HG02642 (cell line): ENCODE data around the gene CAPN7.
"Not testable (repeated sequence)": the region's sequence is repeated elsewhere in the genome, so short reads cannot be mapped to it uniquely, and the experiment has no call there.

Experiments
- ATAC-seq: cut with Tn5 transposase; IDR thresholded peaks from one replicate; pipeline ENCODE4 v1.9.1; 2021; ENCODE audit warnings: mild to moderate bottlenecking; ENCODE audit not compliant: unreplicated experiment, poor library complexity

The CAPN7 gene

GRCh38 chr3:15205934-15206661 is at the start of gene CAPN7:
Gene CAPN7, plus strand, starts transcription at chr3:15206246. Its CDS starts 250 bp downstream, at chr3:15206496.
- peak; percentile 94 for ATAC-seq

GRCh38 chr3:15157441-15157840 is 48.6 kb upstream of the CAPN7 start:
- ATAC-seq = no peak

- ATAC-seq = no peak
Observed at GRCh38 chr3:15159501-15160136, 46.4 kb upstream of the CAPN7 start.

GRCh38 chr3:15160662-15161061 is 45.4 kb upstream of the CAPN7 start:
- no peak for ATAC-seq

GRCh38 chr3:15161133-15161532 is 44.9 kb upstream of the CAPN7 start:
- no peak for ATAC-seq

- ATAC-seq = not testable (repeated sequence)
Observed at GRCh38 chr3:15163656-15164055, 42.4 kb upstream of the CAPN7 start.

GRCh38 chr3:15164340-15164739 is 41.7 kb upstream of the CAPN7 start:
- ATAC-seq = no peak

- no peak for ATAC-seq
Observed at GRCh38 chr3:15165061-15165460, 41.0 kb upstream of the CAPN7 start.

- ATAC-seq = not testable (repeated sequence)
Observed at GRCh38 chr3:15166391-15166790, 39.7 kb upstream of the CAPN7 start.

- peak; percentile 77 for ATAC-seq
Observed at GRCh38 chr3:15171096-15171495, 35.0 kb upstream of the CAPN7 start.

GRCh38 chr3:15172806-15173205 is 33.2 kb upstream of the CAPN7 start:
- ATAC-seq = no peak

GRCh38 chr3:15174953-15175352 is 31.1 kb upstream of the CAPN7 start:
- ATAC-seq = no peak

GRCh38 chr3:15175605-15176004 is 30.4 kb upstream of the CAPN7 start:
- ATAC-seq = no peak

GRCh38 chr3:15180042-15180611 is 25.9 kb upstream of the CAPN7 start:
- ATAC-seq = peak; percentile 69

- ATAC-seq = no peak
Observed at GRCh38 chr3:15181511-15181910, 24.5 kb upstream of the CAPN7 start.

- no peak for ATAC-seq
Observed at GRCh38 chr3:15181963-15182362, 24.1 kb upstream of the CAPN7 start.

GRCh38 chr3:15183011-15183410 is 23.0 kb upstream of the CAPN7 start:
- ATAC-seq = no peak

- no peak for ATAC-seq
Observed at GRCh38 chr3:15185404-15185803, 20.6 kb upstream of the CAPN7 start.

- ATAC-seq = no peak
Observed at GRCh38 chr3:15186101-15186476, 20.0 kb upstream of the CAPN7 start.

GRCh38 chr3:15186477-15187164 is 19.4 kb upstream of the CAPN7 start:
- ATAC-seq = not testable (repeated sequence)
